ENCODE measurements around the gene MLN.

DNA sequence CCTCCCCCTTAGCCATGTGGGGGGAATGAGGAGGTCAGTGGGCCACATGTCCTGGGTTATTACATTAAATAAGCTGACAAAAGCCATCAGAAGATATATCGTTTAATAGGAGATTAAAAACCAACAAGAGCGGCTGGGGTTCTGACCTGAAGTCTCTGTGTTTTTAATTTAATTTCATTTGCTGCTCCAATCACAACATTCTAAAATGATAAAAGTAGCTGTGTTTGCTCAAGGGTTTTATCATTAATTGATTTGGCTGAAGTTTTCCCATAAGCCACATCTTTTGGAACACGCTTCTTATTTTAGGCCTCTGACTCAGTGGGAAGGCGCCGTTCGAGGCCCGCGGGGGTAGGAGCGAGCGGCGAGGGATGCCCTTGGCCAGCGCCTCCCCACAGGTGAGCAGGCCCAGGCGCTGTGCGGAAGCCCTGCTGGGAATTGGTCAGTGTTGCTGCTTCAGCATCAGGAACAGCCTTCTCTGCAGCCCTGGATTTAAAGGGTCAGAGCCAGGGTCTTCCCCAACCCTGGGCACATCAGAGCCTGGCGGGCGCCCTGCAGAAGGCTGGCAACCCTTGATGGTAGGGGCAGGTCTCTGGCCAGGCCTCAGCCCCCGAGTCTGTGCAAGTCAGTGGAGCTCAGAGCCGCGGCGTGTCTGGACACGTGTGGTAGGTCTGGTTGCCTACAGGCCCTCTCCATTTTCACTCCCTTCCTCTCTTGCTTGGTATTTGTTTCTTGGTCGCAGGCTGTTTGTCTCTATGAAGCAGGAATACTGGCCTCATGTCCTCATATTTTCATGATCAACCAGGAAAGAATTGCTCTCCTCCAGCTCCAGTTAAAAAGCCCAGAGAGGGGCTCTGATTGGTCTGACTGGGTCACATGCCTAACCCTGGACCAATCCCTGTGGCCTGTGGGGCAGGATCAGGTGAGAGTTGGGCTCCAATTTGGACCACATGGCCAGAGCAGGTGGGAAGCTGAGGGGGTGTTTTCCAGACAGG is 30.9 kb upstream of the MLN start:
- TF ChIP-seq, protein P1, sequence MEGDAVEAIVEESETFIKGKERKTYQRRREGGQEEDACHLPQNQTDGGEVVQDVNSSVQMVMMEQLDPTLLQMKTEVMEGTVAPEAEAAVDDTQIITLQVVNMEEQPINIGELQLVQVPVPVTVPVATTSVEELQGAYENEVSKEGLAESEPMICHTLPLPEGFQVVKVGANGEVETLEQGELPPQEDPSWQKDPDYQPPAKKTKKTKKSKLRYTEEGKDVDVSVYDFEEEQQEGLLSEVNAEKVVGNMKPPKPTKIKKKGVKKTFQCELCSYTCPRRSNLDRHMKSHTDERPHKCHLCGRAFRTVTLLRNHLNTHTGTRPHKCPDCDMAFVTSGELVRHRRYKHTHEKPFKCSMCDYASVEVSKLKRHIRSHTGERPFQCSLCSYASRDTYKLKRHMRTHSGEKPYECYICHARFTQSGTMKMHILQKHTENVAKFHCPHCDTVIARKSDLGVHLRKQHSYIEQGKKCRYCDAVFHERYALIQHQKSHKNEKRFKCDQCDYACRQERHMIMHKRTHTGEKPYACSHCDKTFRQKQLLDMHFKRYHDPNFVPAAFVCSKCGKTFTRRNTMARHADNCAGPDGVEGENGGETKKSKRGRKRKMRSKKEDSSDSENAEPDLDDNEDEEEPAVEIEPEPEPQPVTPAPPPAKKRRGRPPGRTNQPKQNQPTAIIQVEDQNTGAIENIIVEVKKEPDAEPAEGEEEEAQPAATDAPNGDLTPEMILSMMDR (IDR thresholded peaks at IDR 0.05): no peak
- TF ChIP-seq POLR2A (IDR thresholded peaks at IDR 0.05): no peak

Data from Peyer's patch (tissue), 4 donors.